RWPE2 (cell line): ENCODE measurements around the gene TGM2.

Source experiments
- ATAC-seq: fragments of 200-7000 bp; cut with Tn5 transposase; 3 replicates; pipeline ENCODE4 v1.9.1; 2021; ENCODE audit warnings: low read depth
- DNase-seq: peaks from one replicate; pipeline ENCODE4 v3.0.0-alpha.2; 2020; ENCODE audit warnings: low spot score
- H3K27ac ChIP-seq: fragments of 450-650 bp; 2 replicates; pipeline ENCODE4 v1.5.1; 2017; ENCODE audit warnings: mild to moderate bottlenecking; ENCODE audit not compliant: poor library complexity, severe bottlenecking
- H3K27me3 ChIP-seq: fragments of 250-450 bp; sonication (Bioruptor Pico); 2 replicates; pipeline ENCODE4 v1.5.1; 2021; ENCODE audit warnings: mild to moderate bottlenecking, moderate library complexity; ENCODE audit not compliant: insufficient read depth, poor library complexity, severe bottlenecking
- H3K36me3 ChIP-seq: fragments of 250-450 bp; sonication (Bioruptor Pico); 2 replicates; pipeline ENCODE4 v1.5.1; 2020; ENCODE audit warnings: low read depth, mild to moderate bottlenecking, moderate library complexity
- H3K4me1 ChIP-seq: fragments of 250-450 bp; sonication (Bioruptor Pico); 2 replicates; pipeline ENCODE4 v1.5.1; 2021; ENCODE audit warnings: mild to moderate bottlenecking, moderate library complexity; ENCODE audit not compliant: insufficient read depth, poor library complexity, severe bottlenecking
- H3K4me3 ChIP-seq: fragments of 250-450 bp; sonication (Bioruptor Pico); 2 replicates; pipeline ENCODE4 v1.5.1; 2021; ENCODE audit warnings: mild to moderate bottlenecking, moderate library complexity; ENCODE audit not compliant: severe bottlenecking
- H3K9me3 ChIP-seq: fragments of 250-450 bp; sonication (Bioruptor Pico); 2 replicates; pipeline ENCODE4 v1.5.1; 2021; ENCODE audit warnings: mild to moderate bottlenecking, moderate library complexity; ENCODE audit not compliant: severe bottlenecking
- TF ChIP-seq, protein P1 (sequence below): fragments of 450-650 bp; IDR thresholded peaks from one replicate; pipeline ENCODE4 v1.5.1; 2017; ENCODE audit warnings: mild to moderate bottlenecking, moderate library complexity; ENCODE audit not compliant: poor library complexity, severe bottlenecking

TGM2 gene

DNA sequence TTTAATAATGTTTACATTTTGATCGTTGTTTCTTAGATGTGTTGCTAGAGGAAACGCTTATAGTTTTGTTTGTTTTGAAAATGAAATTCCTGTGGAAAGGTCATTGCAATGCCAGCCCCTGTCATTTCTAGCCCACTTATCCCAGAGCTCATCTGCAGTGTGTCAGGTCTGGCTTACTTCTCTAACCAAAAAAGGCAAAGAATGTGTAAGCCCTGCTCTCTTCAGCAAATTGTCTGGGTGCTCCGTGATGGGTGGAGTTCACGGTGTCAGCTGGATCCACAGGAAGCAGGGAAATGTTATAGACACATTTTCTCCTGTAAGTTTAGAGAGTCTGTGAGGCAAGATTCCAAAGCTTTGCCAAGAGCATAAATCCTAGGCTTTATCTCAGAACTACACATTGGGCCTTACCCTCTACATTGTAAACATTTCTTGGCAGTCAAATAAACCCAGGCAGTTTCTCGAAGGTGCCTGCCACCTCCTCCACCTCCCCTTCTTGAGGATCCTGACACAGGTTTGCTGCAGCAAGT is 80.6 kb downstream of the TGM2 start:
- no peak overlapping the region for H3K4me3 ChIP-seq
- peaks cover 91% of the 10 kb centered on the region for H3K36me3 ChIP-seq
- ATAC-seq, result peak; percentile 73
- TF ChIP-seq, protein P1, sequence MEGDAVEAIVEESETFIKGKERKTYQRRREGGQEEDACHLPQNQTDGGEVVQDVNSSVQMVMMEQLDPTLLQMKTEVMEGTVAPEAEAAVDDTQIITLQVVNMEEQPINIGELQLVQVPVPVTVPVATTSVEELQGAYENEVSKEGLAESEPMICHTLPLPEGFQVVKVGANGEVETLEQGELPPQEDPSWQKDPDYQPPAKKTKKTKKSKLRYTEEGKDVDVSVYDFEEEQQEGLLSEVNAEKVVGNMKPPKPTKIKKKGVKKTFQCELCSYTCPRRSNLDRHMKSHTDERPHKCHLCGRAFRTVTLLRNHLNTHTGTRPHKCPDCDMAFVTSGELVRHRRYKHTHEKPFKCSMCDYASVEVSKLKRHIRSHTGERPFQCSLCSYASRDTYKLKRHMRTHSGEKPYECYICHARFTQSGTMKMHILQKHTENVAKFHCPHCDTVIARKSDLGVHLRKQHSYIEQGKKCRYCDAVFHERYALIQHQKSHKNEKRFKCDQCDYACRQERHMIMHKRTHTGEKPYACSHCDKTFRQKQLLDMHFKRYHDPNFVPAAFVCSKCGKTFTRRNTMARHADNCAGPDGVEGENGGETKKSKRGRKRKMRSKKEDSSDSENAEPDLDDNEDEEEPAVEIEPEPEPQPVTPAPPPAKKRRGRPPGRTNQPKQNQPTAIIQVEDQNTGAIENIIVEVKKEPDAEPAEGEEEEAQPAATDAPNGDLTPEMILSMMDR, result no peak
- peak overlapping the region; percentile 12 for H3K27ac ChIP-seq
- DNase-seq, result no peak
- no peaks in the 10 kb centered on the region for H3K27me3 ChIP-seq
- H3K4me1 ChIP-seq, result no peaks in the 10 kb centered on the region
- H3K9me3 ChIP-seq, result no peaks in the 10 kb centered on the region

DNA sequence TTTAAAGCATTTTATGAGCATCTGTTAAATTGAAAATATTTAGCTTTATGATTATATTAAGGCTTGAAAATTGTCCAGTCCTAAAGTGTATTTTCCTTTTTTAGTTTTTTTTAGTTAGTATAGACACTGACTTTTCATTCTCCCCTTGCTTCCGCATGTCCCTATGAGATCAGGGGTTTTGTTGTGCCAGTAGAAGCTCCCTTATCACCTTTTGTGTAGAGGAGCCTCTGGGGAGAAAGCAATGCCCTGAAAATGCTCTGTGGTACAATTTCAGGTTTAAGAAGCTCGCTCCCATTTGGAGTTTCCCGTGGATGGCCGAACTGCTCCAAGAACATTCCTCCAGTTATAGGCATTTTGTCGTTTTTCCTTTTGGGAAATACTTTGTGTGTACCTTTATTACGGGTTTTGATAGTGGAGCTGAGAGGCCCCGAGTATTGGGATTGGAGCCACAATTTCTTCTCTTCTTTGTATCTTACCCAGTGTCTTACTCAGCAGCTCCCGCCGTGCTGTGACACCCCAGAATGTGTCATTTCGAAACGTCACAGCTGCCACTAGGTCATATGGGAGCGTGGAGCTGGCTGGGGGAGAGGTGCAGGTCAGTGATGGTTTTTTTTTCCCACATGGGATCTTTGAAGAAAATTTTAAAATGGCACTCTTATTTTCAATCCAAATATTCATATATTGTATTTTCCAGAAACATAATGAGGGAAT is 81.6 kb downstream of the TGM2 start:
- Histone ChIP-seq H3K4me1 (no peaks in the 10 kb centered on the region), H3K9me3 (no peaks in the 10 kb centered on the region), H3K27ac (peak overlapping the region; percentile 12), H3K36me3 (peaks cover 91% of the 10 kb centered on the region), H3K27me3 (no peaks in the 10 kb centered on the region), H3K4me3 (no peak overlapping the region)
- TF ChIP-seq, protein P1, result no peak
- DNase-seq (no peak), ATAC-seq (no peak)

DNA sequence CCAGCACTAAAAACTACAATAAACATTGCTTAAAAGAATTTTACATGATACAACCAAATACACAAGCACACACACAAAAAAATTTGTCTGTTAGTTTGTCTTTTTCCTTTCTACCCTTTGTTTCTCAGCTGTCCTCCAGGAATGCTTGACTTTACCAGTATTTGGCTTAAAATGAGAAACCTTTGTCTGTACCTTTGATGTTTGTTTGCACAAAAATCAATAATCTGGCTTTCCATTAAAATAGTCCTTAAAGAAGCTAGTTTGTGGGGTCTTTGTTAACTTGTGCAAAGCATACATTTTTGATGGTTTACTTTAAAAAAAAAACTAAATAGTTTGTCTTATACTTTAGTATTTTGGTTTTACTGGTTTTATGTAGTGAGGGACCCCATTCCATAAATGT is 82.2 kb downstream of the TGM2 start:
- Histone ChIP-seq H3K27ac (no peak overlapping the region), H3K4me1 (no peaks in the 10 kb centered on the region), H3K9me3 (no peaks in the 10 kb centered on the region), H3K4me3 (no peak overlapping the region), H3K36me3 (peaks cover 86% of the 10 kb centered on the region), H3K27me3 (no peaks in the 10 kb centered on the region)
- no peak for ATAC-seq
- TF ChIP-seq, protein P1, result no peak
- DNase-seq, result no peak

DNA sequence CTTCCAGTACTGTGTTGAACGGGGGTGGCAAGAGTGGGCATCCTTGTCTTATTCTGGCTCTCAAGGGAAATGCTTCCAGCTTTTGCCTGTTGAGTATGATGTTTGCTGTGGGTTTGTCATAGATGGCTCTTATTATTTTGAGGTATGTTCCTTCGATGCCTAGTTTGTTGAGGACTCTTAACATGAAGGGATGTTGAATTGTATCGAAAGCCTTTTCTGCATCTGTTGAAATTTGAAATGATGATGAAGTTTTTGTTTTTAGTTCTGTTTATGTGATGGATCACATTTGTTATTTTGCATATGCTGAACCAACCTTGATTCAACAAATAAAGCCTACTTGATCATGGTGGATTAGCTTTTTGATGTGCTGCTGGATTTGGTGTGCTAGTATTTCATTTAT is 83.5 kb downstream of the TGM2 start:
- no peak for ATAC-seq
- DNase-seq, result no peak
- Histone ChIP-seq H3K4me3 (no peak overlapping the region), H3K27ac (no peak overlapping the region), H3K36me3 (peaks cover 82% of the 10 kb centered on the region), H3K4me1 (no peaks in the 10 kb centered on the region), H3K9me3 (no peaks in the 10 kb centered on the region), H3K27me3 (no peaks in the 10 kb centered on the region)
- TF ChIP-seq, protein P1, result no peak

DNA sequence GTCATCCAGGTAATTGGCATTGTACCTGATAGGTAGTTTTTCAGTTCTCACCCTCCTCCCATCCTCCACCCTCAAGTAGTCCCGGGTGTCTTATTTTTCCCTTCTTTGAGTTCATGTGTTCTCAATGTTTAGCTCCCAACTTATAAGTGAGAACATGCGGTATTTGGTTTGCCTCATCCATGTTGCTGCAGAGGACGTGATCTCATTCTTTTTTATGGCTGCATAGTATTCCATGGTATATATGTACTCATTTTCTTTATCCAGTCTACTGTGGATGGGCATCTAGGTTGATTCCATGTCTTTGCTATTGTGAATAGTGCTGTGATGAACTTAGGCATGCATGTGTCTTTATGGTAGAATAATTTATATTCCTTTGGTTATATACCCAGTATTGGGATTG is 85.7 kb downstream of the TGM2 start:
- no peaks in the 10 kb centered on the region for H3K4me1 ChIP-seq
- no peak for DNase-seq
- no peaks in the 10 kb centered on the region for H3K27me3 ChIP-seq
- H3K36me3 ChIP-seq, result peaks cover 83% of the 10 kb centered on the region
- no peak for ATAC-seq
- TF ChIP-seq, protein P1, result no peak
- H3K27ac ChIP-seq, result no peak overlapping the region
- no peak overlapping the region for H3K4me3 ChIP-seq
- no peaks in the 10 kb centered on the region for H3K9me3 ChIP-seq
